GM18505 (cell line): ENCODE measurements around the gene ELK4.

ENCODE experiments used
- ATAC-seq: cut with Tn5 transposase; IDR thresholded peaks from one replicate; pipeline ENCODE4 v1.9.1; 2021; ENCODE audit not compliant: unreplicated experiment
- POLR2A ChIP-seq: IDR thresholded peaks from 4 replicates; pipeline ENCODE4 v1.6.1; 2011; ENCODE audit warnings: borderline replicate concordance; ENCODE audit not compliant: insufficient read depth, insufficient read length; ENCODE audit errors: extremely low read depth

The ELK4 gene

DNA sequence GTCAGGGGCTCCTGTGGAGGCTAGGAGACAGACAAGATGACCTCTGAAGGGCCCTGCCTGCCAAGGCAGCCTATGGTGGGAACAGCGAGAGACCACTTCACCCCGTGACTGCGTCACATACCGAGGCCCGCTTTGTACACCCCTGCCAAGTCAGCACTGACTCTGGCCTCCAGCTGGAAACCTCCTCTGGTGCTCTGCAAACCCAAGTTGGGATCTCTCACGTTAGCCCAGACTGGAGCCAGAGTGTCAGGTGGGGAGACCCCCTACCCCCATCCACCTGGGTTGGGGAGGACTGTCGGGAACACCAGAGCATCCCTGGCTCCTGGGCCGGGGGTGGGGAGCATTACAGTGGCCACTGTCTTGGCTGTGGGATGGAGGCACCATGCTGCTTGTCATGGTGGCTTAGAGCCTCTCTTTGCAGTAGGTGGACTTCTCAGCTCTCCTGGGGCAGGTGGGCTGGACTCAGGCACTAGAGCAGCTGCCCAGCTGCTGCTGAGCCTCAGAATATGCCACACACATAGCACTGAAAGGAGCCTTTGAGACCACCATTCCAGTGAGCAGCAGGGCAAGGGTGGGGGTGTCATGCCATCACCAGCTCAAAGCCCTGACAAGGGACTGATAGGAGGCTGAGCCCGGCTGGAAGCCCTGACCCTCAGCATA lies 50.4 kb downstream of the ELK4 start:
- ATAC-seq, result no peak

DNA sequence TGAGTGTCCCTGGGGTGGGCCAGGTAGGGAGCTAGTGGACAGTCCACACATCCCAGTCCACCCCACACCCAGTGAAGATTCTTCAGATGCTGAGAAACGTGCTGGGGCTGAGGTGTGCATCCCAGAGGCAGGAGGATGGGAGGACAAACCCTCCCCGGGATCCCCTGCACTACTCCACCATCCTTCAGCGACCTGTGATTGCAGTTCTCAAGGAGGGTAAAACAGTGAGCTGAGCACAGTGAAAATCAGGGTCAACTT lies 51.0 kb downstream of the ELK4 start:
- no peak for ATAC-seq
- TF ChIP-seq POLR2A, result no peak

More for the DNA sequence above, 50.4 kb downstream of the ELK4 start:
- no peak for TF ChIP-seq POLR2A

DNA sequence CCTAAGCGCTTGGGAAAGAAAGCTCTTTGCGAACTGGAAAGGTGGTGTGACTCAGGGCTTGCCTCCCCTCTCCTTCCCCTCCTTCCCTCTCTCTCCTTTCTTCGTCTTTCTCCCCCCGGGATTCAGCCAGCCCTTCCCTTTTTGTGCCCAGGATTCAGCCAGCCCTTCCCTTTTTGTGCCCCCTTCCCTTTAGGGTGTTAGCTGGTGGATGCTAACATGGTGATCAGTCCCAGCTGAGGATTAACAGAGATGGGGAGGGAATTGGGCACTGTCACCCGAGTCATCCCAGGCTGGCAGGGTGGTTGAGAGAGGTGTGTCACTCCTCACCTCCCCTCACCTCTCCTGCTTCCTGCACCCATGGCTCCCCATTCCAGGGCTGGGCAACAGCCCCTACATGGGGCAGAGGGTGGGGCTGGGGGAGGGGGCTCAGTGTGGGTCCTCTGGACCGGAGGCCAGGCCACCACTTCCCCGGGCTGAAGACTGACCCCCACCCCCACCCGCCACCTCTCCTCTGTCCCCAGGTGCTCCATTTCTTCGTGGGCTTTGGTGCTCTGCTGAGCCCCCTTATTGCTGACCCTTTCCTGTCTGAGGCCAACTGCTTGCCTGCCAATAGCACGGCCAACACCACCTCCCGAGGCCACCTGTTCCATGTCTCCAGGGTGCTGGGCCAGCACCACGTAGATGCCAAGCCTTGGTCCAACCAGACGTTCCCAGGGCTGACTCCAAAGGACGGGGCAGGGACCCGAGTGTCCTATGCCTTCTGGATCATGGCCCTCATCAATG lies 51.5 kb downstream of the ELK4 start:
- ATAC-seq, result no peak
- TF ChIP-seq POLR2A, result no peak

DNA sequence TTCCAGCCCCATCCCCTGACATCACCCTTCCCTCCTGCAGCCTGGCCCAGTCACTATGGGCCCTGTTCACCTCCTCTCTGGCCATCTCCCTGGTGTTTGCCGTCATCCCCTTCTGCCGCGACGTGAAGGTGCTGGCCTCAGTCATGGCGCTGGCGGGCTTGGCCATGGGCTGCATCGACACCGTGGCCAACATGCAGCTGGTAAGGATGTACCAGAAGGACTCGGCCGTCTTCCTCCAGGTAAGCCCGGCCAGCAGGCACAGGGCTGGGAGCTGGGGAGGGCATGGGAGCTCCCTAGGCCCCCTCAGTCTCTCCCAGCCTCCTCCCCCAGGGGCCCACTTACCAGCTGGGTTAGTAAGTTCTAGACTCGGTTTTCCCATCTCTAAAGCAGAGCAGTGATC lies 52.1 kb downstream of the ELK4 start:
- no peak for TF ChIP-seq POLR2A
- ATAC-seq, result no peak

DNA sequence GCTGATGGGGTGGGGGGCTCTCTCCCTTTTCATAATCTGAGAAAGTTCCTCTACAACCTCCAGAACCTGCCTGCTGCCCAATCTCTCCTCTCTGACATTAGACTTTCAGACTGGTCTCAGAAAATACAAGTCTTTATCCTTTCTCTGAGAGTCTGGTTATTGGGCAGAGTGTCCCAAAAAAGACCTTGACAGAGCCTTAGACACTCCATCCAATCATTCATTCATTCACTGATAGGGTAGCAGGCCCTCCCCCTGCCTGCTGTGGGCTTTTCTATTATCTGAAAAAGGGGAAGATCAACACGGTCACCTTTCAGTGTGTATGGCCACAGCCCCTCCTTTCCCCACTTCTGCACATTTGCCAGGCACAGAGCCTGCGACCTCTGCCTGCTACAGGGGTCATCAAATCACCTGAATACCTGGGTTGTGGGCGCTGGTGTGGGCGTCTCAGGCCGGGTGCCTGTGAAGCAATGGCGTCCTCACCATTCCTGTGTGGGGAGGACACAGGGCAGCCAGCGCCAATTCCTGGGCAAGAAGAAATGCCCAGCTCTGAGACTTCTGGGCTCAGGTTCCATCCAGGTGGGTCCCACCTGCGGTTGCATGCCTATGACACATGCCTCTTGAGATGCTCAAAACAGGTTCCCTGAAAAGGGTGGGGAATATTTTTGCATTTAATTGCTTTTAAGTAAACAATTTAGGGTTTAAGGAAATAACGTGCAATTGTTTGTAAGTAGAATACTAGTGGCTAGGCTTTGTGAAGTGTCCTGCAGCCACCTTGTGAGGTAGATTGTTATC lies 52.8 kb downstream of the ELK4 start:
- TF ChIP-seq POLR2A, result no peak
- ATAC-seq, result no peak

DNA sequence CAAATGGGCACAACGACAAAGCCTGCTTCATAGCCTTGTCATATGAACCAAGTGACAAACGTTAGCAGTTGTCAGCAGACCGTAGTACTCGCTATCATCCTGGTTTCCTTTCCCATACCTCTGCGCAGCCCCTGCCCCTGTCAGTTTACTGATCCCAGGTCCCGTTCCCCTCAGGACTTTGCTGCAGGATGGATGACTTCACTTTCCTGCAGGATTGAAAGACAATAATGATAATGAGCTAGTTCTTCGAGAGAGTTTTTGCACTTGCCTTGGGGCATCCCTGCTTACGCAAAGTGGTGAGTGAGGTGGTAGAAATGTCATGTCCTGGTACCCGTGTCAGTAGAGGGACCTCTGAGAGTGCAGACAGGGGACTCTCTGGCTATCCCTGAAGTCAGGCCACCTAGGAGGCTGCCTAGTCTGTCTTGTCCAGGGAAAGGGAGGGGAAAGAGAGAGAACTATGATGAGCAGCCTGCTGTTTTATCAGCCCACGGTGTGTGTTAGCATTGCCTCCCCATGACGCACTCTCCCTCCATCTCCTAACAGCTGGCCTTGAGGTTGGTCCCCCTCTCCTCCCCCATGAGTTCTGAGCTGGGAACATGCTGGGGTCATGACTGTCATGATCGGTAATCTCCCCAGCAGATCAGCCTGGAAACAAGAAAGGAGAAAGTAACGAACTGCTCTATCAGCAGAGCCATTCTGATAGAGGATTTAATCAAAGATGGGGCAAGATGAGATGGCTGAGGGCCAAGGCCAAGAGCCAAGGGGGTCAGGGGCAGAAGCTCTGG lies 53.7 kb downstream of the ELK4 start:
- no peak for TF ChIP-seq POLR2A
- no peak for ATAC-seq

DNA sequence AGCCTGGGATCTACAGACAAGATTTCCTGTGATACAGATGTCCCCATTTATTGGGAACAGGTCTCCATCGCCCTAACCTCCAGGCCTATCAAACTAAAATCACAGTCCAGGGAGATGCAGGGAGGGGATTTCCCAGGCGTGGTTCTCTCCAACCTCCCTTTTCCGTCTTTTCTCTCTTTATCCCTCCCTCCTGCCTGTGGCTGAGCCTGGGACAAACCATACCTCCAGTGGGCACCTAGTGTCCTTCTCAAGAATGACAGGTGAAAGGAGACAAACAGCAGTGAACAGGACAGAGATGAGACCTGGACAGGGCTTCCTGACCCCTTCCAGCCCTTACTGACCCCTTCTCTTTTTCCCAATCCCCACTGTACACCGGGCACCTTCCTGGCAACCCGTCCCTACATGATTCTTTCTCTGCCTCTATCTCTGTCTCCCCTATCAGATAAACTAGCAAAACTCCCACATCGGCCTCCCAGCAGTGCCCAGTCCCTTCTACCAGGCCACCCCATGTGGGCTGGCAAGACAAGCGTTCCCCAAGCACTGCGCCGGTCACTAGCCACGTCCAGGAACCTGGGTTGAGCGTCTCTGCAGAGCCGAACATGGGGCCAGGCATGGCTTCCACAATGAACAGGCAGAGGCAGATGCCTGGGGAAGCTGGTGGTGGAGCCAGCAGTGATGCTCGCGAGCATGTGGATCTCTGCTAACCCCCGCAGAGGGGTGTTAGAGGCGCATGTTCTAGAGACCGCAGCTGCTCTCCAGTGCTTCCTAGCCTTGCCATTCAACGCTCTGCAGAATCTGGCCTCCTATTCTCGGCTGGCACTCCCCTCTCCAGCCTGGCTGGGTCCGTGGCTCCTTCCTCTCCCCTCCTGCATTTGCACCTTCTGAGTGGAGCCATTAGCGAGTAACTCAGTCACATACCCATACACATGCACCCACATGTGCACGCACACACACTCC lies 54.7 kb downstream of the ELK4 start:
- ATAC-seq, result no peak
- TF ChIP-seq POLR2A, result no peak

DNA sequence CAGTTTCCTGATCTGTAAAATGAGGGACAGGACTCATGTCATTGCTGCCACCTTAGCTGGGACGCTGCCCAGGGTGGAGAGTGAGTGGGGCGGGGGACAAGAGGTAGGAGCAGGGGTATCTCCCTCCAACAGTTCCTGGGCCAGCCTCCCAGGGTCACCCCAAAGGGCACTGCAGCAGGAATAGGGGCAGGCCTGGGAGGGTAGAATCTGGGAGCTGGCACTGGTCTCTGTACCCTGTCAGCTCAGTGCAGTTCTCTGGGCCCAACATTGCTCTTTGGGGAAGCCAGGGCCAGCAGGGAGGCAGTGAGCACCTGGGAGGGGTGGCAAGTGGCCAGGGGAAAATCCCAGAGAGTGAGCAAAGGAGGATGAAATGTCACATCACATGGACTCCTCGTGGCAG lies 55.8 kb downstream of the ELK4 start:
- no peak for ATAC-seq
- TF ChIP-seq POLR2A, result no peak

DNA sequence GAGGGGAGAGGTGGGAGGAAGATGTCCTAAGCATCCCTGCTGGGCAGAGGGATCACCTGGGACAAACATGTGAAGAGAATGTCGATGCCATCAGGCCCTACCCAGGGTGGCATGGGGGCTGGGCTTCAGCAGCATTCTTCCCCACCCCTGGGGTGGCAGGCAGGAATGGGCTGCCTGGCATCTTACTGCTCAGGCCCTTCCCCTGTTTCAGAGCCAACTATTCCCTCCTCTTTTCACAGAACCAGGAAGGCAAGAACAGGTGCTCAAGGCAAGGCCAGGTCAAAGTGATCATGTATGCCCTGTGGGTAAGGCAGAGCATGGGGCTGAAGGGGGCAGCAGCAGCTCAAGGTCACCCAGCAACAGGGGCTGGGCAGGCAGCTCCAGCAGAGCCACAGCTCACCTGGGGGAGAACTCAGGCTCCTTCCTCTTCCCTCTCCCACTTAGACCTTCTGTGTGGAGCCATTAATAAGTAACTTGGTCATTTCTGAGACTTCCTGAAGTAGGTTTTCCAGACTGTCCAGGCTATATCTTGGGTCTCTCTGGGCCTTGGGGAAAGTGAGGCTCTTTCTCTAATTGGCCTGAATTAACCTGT lies 56.4 kb downstream of the ELK4 start:
- TF ChIP-seq POLR2A, result no peak

DNA sequence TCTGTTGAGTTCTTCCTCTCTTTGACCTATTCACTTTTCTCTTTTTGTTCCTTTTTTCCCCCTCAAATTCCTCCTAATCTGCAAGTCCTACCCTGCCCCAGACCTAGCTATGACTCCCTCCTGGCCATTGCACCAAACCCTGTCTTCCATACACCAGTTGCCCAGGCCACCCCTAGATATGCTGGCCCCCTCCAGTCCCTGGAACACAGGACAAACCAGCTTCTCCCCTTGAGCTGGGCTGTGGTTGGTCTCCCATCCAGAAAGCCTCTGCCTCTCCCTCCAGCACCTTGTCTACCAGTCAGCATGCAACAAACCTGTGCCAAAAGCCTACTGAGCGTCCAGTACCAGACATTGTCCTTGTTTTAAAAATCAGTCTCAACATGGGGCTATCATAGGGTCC lies 59.4 kb downstream of the ELK4 start:
- ATAC-seq, result no peak
- TF ChIP-seq POLR2A, result no peak

More for the DNA sequence above, 56.4 kb downstream of the ELK4 start:
- no peak for ATAC-seq

DNA sequence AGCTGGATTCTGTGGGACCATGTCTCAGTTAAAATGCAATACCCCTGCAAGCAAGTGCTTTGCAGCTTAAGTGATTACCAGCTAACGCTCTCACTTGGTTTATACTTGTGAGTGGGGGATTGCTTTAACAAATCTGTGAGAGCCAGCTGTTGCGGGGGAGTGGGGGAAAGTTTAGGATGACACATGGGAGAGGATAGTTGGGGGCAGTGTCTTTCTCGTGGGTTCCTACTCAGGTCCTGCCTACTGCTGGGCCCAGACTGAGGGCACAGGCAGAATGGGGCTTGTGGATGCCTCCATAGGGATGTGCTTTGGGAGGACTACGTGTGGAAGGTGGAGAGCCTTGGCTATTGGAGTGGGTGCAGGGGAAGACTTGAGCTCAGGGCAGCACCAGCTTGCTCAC lies 60.1 kb downstream of the ELK4 start:
- no peak for ATAC-seq
- TF ChIP-seq POLR2A, result no peak
